ENCODE measurements around the gene ATP2A2. TPM values are rescaled to one million over a fixed set of nuclear protein-coding genes. Genes with fewer than 3 reads are reported as not detected.
A peak's percentile ranks its signal among the peaks of the same experiment; 100 is the strongest.

Gene ATP2A2
- total and polyA plus RNA-seq, 11 donors = 494 to 2,963 (median 1,674) TPM

DNA sequence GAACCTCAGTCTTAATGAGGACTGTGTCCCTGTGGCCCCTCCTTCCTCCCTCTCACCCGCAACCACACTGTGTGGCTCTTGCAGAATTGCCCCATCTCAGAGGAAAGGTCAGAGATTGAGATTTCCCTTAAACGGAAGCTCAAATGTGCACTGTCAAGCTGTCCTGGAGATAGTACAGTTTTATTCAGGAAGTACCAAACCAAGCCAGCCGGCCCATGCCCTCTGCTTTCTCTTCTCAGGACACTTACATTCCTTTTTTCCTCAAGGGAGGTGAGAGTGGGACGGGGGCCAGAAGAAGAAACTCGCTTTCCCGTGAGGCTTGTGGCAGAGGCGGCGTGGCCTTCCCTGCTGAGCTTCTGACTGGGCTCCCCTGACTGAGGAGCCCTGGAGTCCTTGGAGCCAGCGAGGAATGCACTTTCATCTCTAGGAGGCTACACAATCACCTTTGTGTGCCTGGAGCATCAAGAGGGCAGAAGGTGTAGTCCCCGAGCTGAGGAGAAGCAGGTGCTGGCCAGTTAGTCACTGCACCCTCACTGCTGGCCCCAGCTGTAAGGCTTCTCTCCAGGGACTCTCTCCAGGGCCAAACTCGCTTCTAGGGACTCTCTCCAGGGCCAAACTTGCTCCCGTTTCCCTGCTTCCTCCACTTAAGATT, 24.1 kb upstream of the ATP2A2 start:
- intact Hi-C loops (cut with DNase I) = loop anchor here in 1 of 10 donors (10.0 kb wide), 1 partner anchor 152 kb away; no protein-coding TSS in a partner anchor
- Histone ChIP-seq H3K27me3 (no peaks in the 10 kb centered on the region), H3K4me3 (peak overlapping the region in 1 of 12 donors; percentile 23), H3K36me3 (no peaks in the 10 kb centered on the region), H3K9me3 (no peaks in the 10 kb centered on the region), H3K27ac (peak overlapping the region in 11 of 12 donors; percentile 28 to 87 (median 49)), H3K4me1 (peaks cover 0 to 37% (median 19%) of the 10 kb centered on the region in 12 donors)
- ATAC-seq (peak in 3 of 4 donors; percentile 25 to 65 (median 30)), DNase-seq (peak; percentile 46 to 77 (median 63))
- TF ChIP-seq, protein P1, sequence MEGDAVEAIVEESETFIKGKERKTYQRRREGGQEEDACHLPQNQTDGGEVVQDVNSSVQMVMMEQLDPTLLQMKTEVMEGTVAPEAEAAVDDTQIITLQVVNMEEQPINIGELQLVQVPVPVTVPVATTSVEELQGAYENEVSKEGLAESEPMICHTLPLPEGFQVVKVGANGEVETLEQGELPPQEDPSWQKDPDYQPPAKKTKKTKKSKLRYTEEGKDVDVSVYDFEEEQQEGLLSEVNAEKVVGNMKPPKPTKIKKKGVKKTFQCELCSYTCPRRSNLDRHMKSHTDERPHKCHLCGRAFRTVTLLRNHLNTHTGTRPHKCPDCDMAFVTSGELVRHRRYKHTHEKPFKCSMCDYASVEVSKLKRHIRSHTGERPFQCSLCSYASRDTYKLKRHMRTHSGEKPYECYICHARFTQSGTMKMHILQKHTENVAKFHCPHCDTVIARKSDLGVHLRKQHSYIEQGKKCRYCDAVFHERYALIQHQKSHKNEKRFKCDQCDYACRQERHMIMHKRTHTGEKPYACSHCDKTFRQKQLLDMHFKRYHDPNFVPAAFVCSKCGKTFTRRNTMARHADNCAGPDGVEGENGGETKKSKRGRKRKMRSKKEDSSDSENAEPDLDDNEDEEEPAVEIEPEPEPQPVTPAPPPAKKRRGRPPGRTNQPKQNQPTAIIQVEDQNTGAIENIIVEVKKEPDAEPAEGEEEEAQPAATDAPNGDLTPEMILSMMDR (IDR thresholded peaks at IDR 0.05) = no peak
- no peak for TF ChIP-seq POLR2A (IDR thresholded peaks at IDR 0.05)
- WGBS, 4 donors = 50 to 68% (median 52%) methylated on average over 12 of the region's 12 CpGs

DNA sequence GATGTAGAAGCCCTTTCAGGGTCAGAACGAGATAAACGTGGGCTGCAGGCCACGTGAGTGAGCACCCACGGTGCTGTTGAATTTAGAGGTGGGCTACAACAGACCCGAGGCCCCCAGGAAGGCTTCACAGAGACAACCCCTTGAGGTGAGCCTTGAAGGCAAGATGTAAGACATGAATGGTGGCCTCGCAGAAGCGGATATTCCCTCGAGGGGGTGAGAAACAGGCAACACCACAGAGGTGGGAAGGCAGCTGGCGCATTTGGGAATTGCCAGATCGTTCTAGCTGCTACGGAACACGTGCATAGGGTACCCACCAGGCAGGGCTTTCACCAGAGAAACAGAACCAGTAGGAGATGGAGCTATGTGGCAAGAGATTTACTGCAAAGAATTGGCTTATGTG, 22.6 kb upstream of the ATP2A2 start:
- peak overlapping the region in 1 of 12 donors; percentile 9 for H3K27ac ChIP-seq
- H3K36me3 ChIP-seq = no peaks in the 10 kb centered on the region
- no peaks in the 10 kb centered on the region for H3K9me3 ChIP-seq
- DNase-seq (no peak), ATAC-seq (no peak)
- no peak for TF ChIP-seq POLR2A (IDR thresholded peaks at IDR 0.05)
- TF ChIP-seq, protein P1 (IDR thresholded peaks at IDR 0.05) = no peak
- peaks cover 0 to 27% (median 11%) of the 10 kb centered on the region in 12 donors for H3K4me1 ChIP-seq
- H3K27me3 ChIP-seq = no peaks in the 10 kb centered on the region
- whole genome bisulfite sequencing, 4 donors = 90 to 92% (median 91%) methylated on average over 12 of the region's 12 CpGs
- H3K4me3 ChIP-seq = no peak overlapping the region
- intact Hi-C loops (cut with DNase I) = loop anchor here in 1 of 10 donors (10.0 kb wide), 1 partner anchor 154 kb away; no protein-coding TSS in a partner anchor

DNA sequence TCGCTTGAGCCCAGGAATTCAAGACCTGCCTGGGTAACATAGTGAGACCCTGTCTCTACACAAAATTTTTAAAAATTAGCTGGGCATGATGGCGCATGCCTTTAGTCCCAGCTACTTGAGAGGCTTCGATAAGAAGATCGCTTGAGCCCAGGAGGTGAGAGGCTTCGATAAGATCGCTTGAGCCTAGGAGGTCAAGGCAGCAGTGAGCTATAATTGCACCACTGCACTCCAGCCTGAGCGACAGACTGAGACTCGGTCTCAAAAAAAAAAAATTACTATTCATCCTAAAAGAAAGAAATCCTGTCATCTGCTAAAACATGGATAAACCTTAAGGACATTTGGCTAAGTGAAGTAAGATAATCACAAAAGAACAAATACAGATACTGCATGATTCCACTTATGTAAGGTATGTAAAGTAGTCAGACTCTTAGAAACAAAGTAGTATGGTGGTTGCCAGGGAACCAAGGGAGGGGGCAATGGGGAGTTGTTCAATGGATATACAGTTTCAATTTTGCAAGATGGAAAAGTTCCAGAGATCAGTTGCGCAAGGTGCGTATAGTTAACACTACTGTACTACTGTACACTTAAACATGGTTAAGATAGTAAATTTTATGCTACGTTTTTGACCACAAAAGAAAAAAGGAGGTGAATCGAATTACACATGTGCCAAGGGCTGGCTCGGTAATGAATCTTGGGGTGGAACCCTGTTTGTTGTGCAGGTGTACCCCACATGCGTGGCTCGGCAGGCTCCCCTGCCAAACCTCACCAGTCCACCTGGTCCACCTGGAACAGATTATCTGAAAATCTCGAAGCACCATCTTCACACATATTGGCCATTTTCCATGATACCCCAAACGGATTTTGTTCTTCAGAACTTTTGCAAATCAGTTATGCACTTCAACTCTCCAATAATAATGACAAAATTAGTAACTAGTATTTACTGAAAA, 18.3 kb upstream of the ATP2A2 start:
- H3K4me1 ChIP-seq = peaks cover 0 to 25% (median 13%) of the 10 kb centered on the region in 12 donors
- H3K36me3 ChIP-seq = no peaks in the 10 kb centered on the region
- 60 to 66% (median 66%) methylated on average over 17 of the region's 17 CpGs for WGBS, 4 donors
- H3K27ac ChIP-seq = peak overlapping the region in 2 of 12 donors; percentile 12 to 33
- H3K9me3 ChIP-seq = no peaks in the 10 kb centered on the region
- intact Hi-C loops (cut with DNase I) = no loop called here
- H3K27me3 ChIP-seq = no peaks in the 10 kb centered on the region
- H3K4me3 ChIP-seq = no peak overlapping the region
- DNase-seq (no peak), ATAC-seq (no peak)
- no peak for TF ChIP-seq POLR2A (IDR thresholded peaks at IDR 0.05)
- TF ChIP-seq, protein P1 (IDR thresholded peaks at IDR 0.05) = no peak

Measured in heart left ventricle (tissue), 16 donors.